ENCODE data around the gene MMP25.
"Not testable (repeated sequence)": the region's sequence is repeated elsewhere in the genome, so short reads cannot be mapped to it uniquely, and the experiment has no call there.

The MMP25 gene

GRCh38 chr16:3072576-3073263, 26.4 kb downstream of the MMP25 start:
- H3K4me3 ChIP-seq (ENCODE audit: low read depth, low read length) = not testable (repeated sequence)
- TF ChIP-seq CTCF (IDR thresholded peaks at IDR 0.05; ENCODE audit: borderline replicate concordance, insufficient read depth, low read depth, low read length) = peak; percentile 28; the same call in 1 of the 2 replicates

GRCh38 chr16:3073448-3073847, 27.1 kb downstream of the MMP25 start:
- no peak overlapping the region for H3K4me3 ChIP-seq (ENCODE audit: low read depth, low read length)
- TF ChIP-seq CTCF (IDR thresholded peaks at IDR 0.05; ENCODE audit: borderline replicate concordance, insufficient read depth, low read depth, low read length) = no peak

GRCh38 chr16:3074860-3075522, 28.6 kb downstream of the MMP25 start:
- peak overlapping the region; percentile 26 for H3K4me3 ChIP-seq (ENCODE audit: low read depth, low read length)
- TF ChIP-seq CTCF (IDR thresholded peaks at IDR 0.05; ENCODE audit: borderline replicate concordance, insufficient read depth, low read depth, low read length) = no peak

DNA sequence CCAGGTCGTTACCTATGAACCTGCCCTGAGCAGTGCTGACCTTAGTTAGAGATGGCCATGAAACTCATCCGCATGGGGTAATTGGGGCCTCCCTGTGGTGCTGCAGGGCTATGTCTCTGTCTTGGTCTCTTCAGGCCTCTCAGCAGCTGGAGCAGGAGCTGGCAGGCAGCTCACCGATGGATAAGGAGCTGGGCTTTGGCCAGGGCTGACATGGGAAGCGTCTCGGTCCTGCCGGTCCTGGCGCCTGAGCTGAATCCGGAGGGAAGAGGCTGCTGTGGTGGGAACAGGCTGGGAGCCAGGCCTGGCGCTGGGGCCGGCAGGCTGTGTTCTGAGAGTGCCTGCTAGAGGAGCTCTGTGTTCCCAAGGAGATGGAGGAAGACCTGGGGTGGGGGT, 29.2 kb downstream of the MMP25 start:
- peak overlapping the region; percentile 26 for H3K4me3 ChIP-seq (ENCODE audit: low read depth, low read length)
- TF ChIP-seq CTCF (IDR thresholded peaks at IDR 0.05; ENCODE audit: borderline replicate concordance, insufficient read depth, low read depth, low read length) = no peak

- not testable (repeated sequence) for H3K4me3 ChIP-seq (ENCODE audit: low read depth, low read length)
Measured at GRCh38 chr16:3075946-3076345, 29.6 kb downstream of the MMP25 start.

DNA sequence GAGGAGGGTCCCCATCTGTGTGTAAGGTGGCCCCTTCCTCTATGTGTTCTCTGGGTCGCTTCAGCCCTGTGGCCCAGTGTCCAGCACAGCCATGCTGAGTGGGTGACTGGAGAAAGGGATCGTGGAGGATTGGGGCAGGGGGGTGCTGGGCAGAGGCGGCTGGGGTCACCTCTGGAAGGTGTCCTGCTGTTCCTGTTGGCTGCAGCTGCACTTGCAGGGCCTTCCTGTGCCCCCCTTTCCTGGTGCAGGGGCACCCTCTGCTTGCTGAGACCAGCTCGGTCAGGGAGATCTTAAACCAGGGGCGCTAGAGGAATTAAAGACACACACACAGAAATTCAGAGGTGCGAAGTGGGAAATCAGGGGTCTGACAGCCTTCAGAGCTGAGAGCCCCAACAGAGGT, 30.2 kb downstream of the MMP25 start:
- TF ChIP-seq CTCF (IDR thresholded peaks at IDR 0.05; ENCODE audit: borderline replicate concordance, insufficient read depth, low read depth, low read length) = no peak
- H3K4me3 ChIP-seq (ENCODE audit: low read depth, low read length) = no peak overlapping the region

GRCh38 chr16:3080024-3080423, 33.7 kb downstream of the MMP25 start:
- TF ChIP-seq CTCF (IDR thresholded peaks at IDR 0.05; ENCODE audit: borderline replicate concordance, insufficient read depth, low read depth, low read length) = no peak
- H3K4me3 ChIP-seq (ENCODE audit: low read depth, low read length) = no peak overlapping the region

DNA sequence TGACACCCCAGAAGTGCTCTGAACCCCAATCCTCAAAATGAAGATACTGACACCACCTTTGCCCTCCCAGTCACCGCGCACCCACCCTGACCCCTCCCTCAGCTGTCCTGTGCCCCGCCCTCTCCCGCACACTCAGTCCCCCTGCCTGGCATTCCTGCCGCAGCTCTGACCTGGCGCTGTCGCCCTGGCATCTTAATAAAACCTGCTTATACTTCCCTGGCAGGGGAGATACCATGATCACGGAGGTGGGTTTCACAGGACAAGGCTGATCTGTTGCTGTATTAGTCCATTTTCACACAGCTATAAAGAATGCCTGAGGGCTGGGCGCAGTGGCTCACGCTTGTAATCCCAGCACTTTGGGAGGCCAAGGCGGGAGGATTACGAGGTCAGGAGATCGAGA, 35.6 kb downstream of the MMP25 start:
- H3K4me3 ChIP-seq (ENCODE audit: low read depth, low read length) = not testable (repeated sequence)

DNA sequence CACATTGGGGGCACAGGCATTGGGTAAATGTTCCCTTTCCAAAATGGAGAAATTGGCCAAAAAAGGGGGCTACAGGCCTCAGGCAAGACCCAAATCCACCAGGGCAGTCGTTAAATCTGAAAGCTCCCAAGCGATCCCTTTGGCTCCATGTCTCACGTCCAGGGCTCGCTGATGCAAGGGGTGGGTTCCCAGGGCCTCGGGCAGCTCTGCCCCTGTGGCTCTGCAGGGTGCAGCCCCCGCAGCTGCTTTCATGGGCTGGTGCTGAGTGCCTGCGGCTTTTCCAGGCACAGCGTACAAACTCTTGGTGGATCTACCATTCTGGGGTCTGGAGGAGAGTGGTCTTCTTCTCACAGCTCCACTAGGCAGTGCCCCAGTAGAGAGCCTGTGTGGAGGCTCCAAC, 37.0 kb downstream of the MMP25 start:
- H3K4me3 ChIP-seq (ENCODE audit: low read depth, low read length) = not testable (repeated sequence)

All from GM12875 (cell line).